Measurements from ENCODE around the gene TLE4.

The TLE4 gene

GRCh38 chr9:79668956-79669355, 97.2 kb downstream of the TLE4 start:
- H3K4me2 ChIP-seq (ENCODE audit: low read depth, low read length, poor library complexity, severe bottlenecking) = no peak overlapping the region
- H3K9me2 ChIP-seq (replicated peaks; ENCODE audit: insufficient read depth, low read length) = no peaks in the 10 kb centered on the region
- no peak overlapping the region for H2AFZ ChIP-seq (ENCODE audit: low read depth, low read length, severe bottlenecking)
- H3K36me3 ChIP-seq (ENCODE audit: low read length) = no peaks in the 10 kb centered on the region
- H3F3A ChIP-seq (ENCODE audit: insufficient read depth) = no peaks in the 10 kb centered on the region
- H3K9ac ChIP-seq (ENCODE audit: low read length) = no peak overlapping the region
- H3K4me3 ChIP-seq (ENCODE audit: insufficient read depth, low read length, poor library complexity, severe bottlenecking) = no peak overlapping the region
- H4K20me1 ChIP-seq (ENCODE audit: low read depth, low read length) = no peaks in the 10 kb centered on the region
- H3K79me2 ChIP-seq (ENCODE audit: insufficient read depth, low read length) = no peaks in the 10 kb centered on the region
- no peaks in the 10 kb centered on the region for H3K27me3 ChIP-seq (ENCODE audit: low read length)
- TF ChIP-seq CTCF (IDR thresholded peaks at IDR 0.05; ENCODE audit: insufficient read depth, low read length, poor library complexity, severe bottlenecking) (no peak), EZH2phosphoT487 (conservative IDR thresholded peaks at IDR 0.05; ENCODE audit: low read length) (no peak)
- H3K9me3 ChIP-seq (ENCODE audit: insufficient read depth, low read length) = no peaks in the 10 kb centered on the region
- H3K27ac ChIP-seq (ENCODE audit: low read depth, low read length) = no peak overlapping the region

- Histone ChIP-seq H3K27ac (ENCODE audit: low read depth, low read length) (no peak overlapping the region), H3K36me3 (ENCODE audit: low read length) (no peaks in the 10 kb centered on the region), H3K79me2 (ENCODE audit: insufficient read depth, low read length) (no peaks in the 10 kb centered on the region), H2AFZ (ENCODE audit: low read depth, low read length, severe bottlenecking) (no peak overlapping the region), H3K27me3 (ENCODE audit: low read length) (no peaks in the 10 kb centered on the region), H3K4me2 (ENCODE audit: low read depth, low read length, poor library complexity, severe bottlenecking) (no peak overlapping the region), H3K9me3 (ENCODE audit: insufficient read depth, low read length) (no peaks in the 10 kb centered on the region), H3K9me2 (replicated peaks; ENCODE audit: insufficient read depth, low read length) (no peaks in the 10 kb centered on the region), H4K20me1 (ENCODE audit: low read depth, low read length) (no peaks in the 10 kb centered on the region), H3K4me3 (ENCODE audit: insufficient read depth, low read length, poor library complexity, severe bottlenecking) (no peak overlapping the region), H3F3A (ENCODE audit: insufficient read depth) (no peaks in the 10 kb centered on the region), H3K9ac (ENCODE audit: low read length) (no peak overlapping the region)
- TF ChIP-seq CTCF (IDR thresholded peaks at IDR 0.05; ENCODE audit: insufficient read depth, low read length, poor library complexity, severe bottlenecking) = no peak
- no peak for TF ChIP-seq EZH2phosphoT487 (conservative IDR thresholded peaks at IDR 0.05; ENCODE audit: low read length)
Measured at GRCh38 chr9:79670269-79670961, 98.7 kb downstream of the TLE4 start.

- Histone ChIP-seq H3K9me2 (replicated peaks; ENCODE audit: insufficient read depth, low read length) (no peaks in the 10 kb centered on the region), H3K79me2 (ENCODE audit: insufficient read depth, low read length) (no peaks in the 10 kb centered on the region), H3K9me3 (ENCODE audit: insufficient read depth, low read length) (no peaks in the 10 kb centered on the region), H3K36me3 (ENCODE audit: low read length) (no peaks in the 10 kb centered on the region), H4K20me1 (ENCODE audit: low read depth, low read length) (no peaks in the 10 kb centered on the region), H3K27ac (ENCODE audit: low read depth, low read length) (no peak overlapping the region), H3K9ac (ENCODE audit: low read length) (no peak overlapping the region), H3F3A (ENCODE audit: insufficient read depth) (no peaks in the 10 kb centered on the region), H3K4me2 (ENCODE audit: low read depth, low read length, poor library complexity, severe bottlenecking) (no peak overlapping the region), H3K4me3 (ENCODE audit: insufficient read depth, low read length, poor library complexity, severe bottlenecking) (no peak overlapping the region), H3K27me3 (ENCODE audit: low read length) (no peaks in the 10 kb centered on the region), H2AFZ (ENCODE audit: low read depth, low read length, severe bottlenecking) (no peak overlapping the region)
- TF ChIP-seq CTCF (IDR thresholded peaks at IDR 0.05; ENCODE audit: insufficient read depth, low read length, poor library complexity, severe bottlenecking) = no peak
- no peak for TF ChIP-seq EZH2phosphoT487 (conservative IDR thresholded peaks at IDR 0.05; ENCODE audit: low read length)
Measured at GRCh38 chr9:79671558-79671957, 99.8 kb downstream of the TLE4 start.

Data from SU-DHL-6 (cell line).